HG03442 (cell line): Measurements from ENCODE around the gene CEP85.
"Not testable (repeated sequence)": the region's sequence is repeated elsewhere in the genome, so short reads cannot be mapped to it uniquely, and the experiment has no call there.

ENCODE experiments used
- ATAC-seq: cut with Tn5 transposase; IDR thresholded peaks from one replicate; pipeline ENCODE4 v1.9.1; 2021; ENCODE audit warnings: mild to moderate bottlenecking, moderate library complexity; ENCODE audit not compliant: unreplicated experiment

The CEP85 gene

GRCh38 chr1:26290122-26290881, 56.3 kb downstream of the CEP85 start:
- no peak for ATAC-seq

GRCh38 chr1:26290882-26291261, 56.9 kb downstream of the CEP85 start:
- ATAC-seq: no peak

- no peak for ATAC-seq
These were observed 57.4 kb downstream of the CEP85 start for GRCh38 chr1:26291433-26291832.

- no peak for ATAC-seq
These were observed 57.9 kb downstream of the CEP85 start for GRCh38 chr1:26291939-26292338.

GRCh38 chr1:26292735-26293134, 58.7 kb downstream of the CEP85 start:
- not testable (repeated sequence) for ATAC-seq

GRCh38 chr1:26293911-26294463, 60.0 kb downstream of the CEP85 start:
- ATAC-seq: no peak

GRCh38 chr1:26295194-26296138, 61.5 kb downstream of the CEP85 start:
- ATAC-seq: no peak

GRCh38 chr1:26296340-26297056, 62.5 kb downstream of the CEP85 start:
- ATAC-seq: no peak

GRCh38 chr1:26297057-26297790, 63.2 kb downstream of the CEP85 start:
- no peak for ATAC-seq

GRCh38 chr1:26297791-26298124, 63.8 kb downstream of the CEP85 start:
- no peak for ATAC-seq

GRCh38 chr1:26300578-26301275, 66.7 kb downstream of the CEP85 start:
- no peak for ATAC-seq

- no peak for ATAC-seq
These were observed 68.9 kb downstream of the CEP85 start for GRCh38 chr1:26302733-26303405.

GRCh38 chr1:26305667-26306289, 71.8 kb downstream of the CEP85 start:
- ATAC-seq: peak; percentile 7

GRCh38 chr1:26306290-26307229, 72.6 kb downstream of the CEP85 start, which contains the start of gene UBXN11:
TSS of gene UBXN11 (minus strand) at chr1:26306636. CDS start at chr1:26302883, 3,753 bp downstream.
- ATAC-seq: peak; percentile 97

GRCh38 chr1:26307363-26307781, 73.4 kb downstream of the CEP85 start:
- ATAC-seq: no peak

GRCh38 chr1:26307966-26308899, 74.2 kb downstream of the CEP85 start:
- ATAC-seq: not testable (repeated sequence)
